HCEC 1CT (cell line): ENCODE results near the gene WDR88.
"Not testable (repeated sequence)": the region's sequence is repeated elsewhere in the genome, so short reads cannot be mapped to it uniquely, and the experiment has no call there.

Source experiments
- DNase-seq: peaks from one replicate; pipeline ENCODE4 v3.0.0-alpha.2; 2017

Gene WDR88

GRCh38 chr19:33215438-33216197, 83.7 kb downstream of the WDR88 start:
- DNase-seq, result no peak

GRCh38 chr19:33216198-33216830, 84.4 kb downstream of the WDR88 start:
- no peak for DNase-seq

- no peak for DNase-seq
Observed at GRCh38 chr19:33217881-33218280, 86.0 kb downstream of the WDR88 start.

GRCh38 chr19:33219261-33219815, 87.4 kb downstream of the WDR88 start:
- DNase-seq, result no peak

- no peak for DNase-seq
Observed at GRCh38 chr19:33220115-33220514, 88.2 kb downstream of the WDR88 start.

GRCh38 chr19:33220735-33221134, 88.8 kb downstream of the WDR88 start:
- no peak for DNase-seq

GRCh38 chr19:33221638-33222037, 89.7 kb downstream of the WDR88 start:
- DNase-seq, result no peak

GRCh38 chr19:33222255-33222654, 90.3 kb downstream of the WDR88 start:
- not testable (repeated sequence) for DNase-seq

GRCh38 chr19:33224694-33225457, 93.0 kb downstream of the WDR88 start:
- DNase-seq, result no peak
